PC-9 (cell line): ENCODE results near the gene NID1.

Experiments
- CTCF ChIP-seq: fragments of 200-600 bp; sonication (generic); conservative IDR thresholded peaks from 2 replicates; pipeline ENCODE4 v1.6.1; 2017; ENCODE audit warnings: mixed run types, antibody characterized with exemption, mild to moderate bottlenecking, moderate library complexity
- EZH2 ChIP-seq: fragments of 200-600 bp; sonication (generic); IDR thresholded peaks from 2 replicates; pipeline ENCODE4 v1.8.0; 2017; ENCODE audit warnings: antibody characterized with exemption, low read depth

GRCh38 chr1:236044341-236044740, 20.5 kb downstream of the NID1 start:
- TF ChIP-seq CTCF: no peak
- no peak for TF ChIP-seq EZH2
